Measurements from ENCODE around the gene KCTD1. TPM values are rescaled to one million over a fixed set of nuclear protein-coding genes. Genes with fewer than 3 reads are reported as not detected.

KCTD1 gene
- total RNA-seq, 1 donor from 2014 or later: 27.8 TPM

- H3K27ac Mint-ChIP-seq (ENCODE audit: unreplicated experiment): no peak overlapping the region
- H3K4me1 Mint-ChIP-seq: peaks cover 22% of the 10 kb centered on the region
- TF ChIP-seq CTCF (conservative IDR thresholded peaks at IDR 0.05): no peak
- DNase-seq (ENCODE audit: low read depth, low spot score): no peak
- H3K9me3 Mint-ChIP-seq: no peaks in the 10 kb centered on the region
- no peak overlapping the region for H3K4me3 Mint-ChIP-seq
- H3K27me3 Mint-ChIP-seq (ENCODE audit: low read depth): no peaks in the 10 kb centered on the region
- H3K36me3 Mint-ChIP-seq (ENCODE audit: low read depth): peaks cover 4% of the 10 kb centered on the region
These were observed 15.7 kb downstream of the KCTD1 start for GRCh38 chr18:26532367-26533340.

- peaks cover 4% of the 10 kb centered on the region for H3K36me3 Mint-ChIP-seq (ENCODE audit: low read depth)
- TF ChIP-seq CTCF (conservative IDR thresholded peaks at IDR 0.05): no peak
- H3K27me3 Mint-ChIP-seq (ENCODE audit: low read depth): no peaks in the 10 kb centered on the region
- DNase-seq (ENCODE audit: low read depth, low spot score): no peak
- H3K4me1 Mint-ChIP-seq: peaks cover 26% of the 10 kb centered on the region
- no peak overlapping the region for H3K27ac Mint-ChIP-seq (ENCODE audit: unreplicated experiment)
- no peak overlapping the region for H3K4me3 Mint-ChIP-seq
- no peaks in the 10 kb centered on the region for H3K9me3 Mint-ChIP-seq
These were observed 16.6 kb downstream of the KCTD1 start for GRCh38 chr18:26531605-26532298.

- Mint-ChIP-seq H3K27ac (ENCODE audit: unreplicated experiment) (no peak overlapping the region), H3K4me3 (no peak overlapping the region), H3K27me3 (ENCODE audit: low read depth) (no peaks in the 10 kb centered on the region), H3K9me3 (no peaks in the 10 kb centered on the region), H3K4me1 (peaks cover 31% of the 10 kb centered on the region), H3K36me3 (ENCODE audit: low read depth) (peaks cover 4% of the 10 kb centered on the region)
- TF ChIP-seq CTCF (conservative IDR thresholded peaks at IDR 0.05): no peak
- no peak for DNase-seq (ENCODE audit: low read depth, low spot score)
These were observed 21.5 kb downstream of the KCTD1 start for GRCh38 chr18:26526966-26527234.

- no peak overlapping the region for H3K27ac Mint-ChIP-seq (ENCODE audit: unreplicated experiment)
- peaks cover 25% of the 10 kb centered on the region for H3K4me1 Mint-ChIP-seq
- no peak for TF ChIP-seq CTCF (conservative IDR thresholded peaks at IDR 0.05)
- H3K4me3 Mint-ChIP-seq: no peak overlapping the region
- peaks cover 4% of the 10 kb centered on the region for H3K36me3 Mint-ChIP-seq (ENCODE audit: low read depth)
- H3K27me3 Mint-ChIP-seq (ENCODE audit: low read depth): no peaks in the 10 kb centered on the region
- no peak for DNase-seq (ENCODE audit: low read depth, low spot score)
- H3K9me3 Mint-ChIP-seq: no peaks in the 10 kb centered on the region
These were observed 22.0 kb downstream of the KCTD1 start for GRCh38 chr18:26526128-26526965.

All from neural crest cell (in vitro differentiated cells).